ENCODE measurements around the gene TNS3. TPM values are rescaled to one million over a fixed set of nuclear protein-coding genes. Genes with fewer than 3 reads are reported as not detected.

Gene TNS3
- total RNA-seq, 1 donor from 2014 or later: 452 TPM

GRCh38 chr7:47572939-47573757, 8.8 kb downstream of the TNS3 start:
- Mint-ChIP-seq H3K4me3 (peak overlapping the region; percentile 31), H3K27me3 (ENCODE audit: low read depth) (no peaks in the 10 kb centered on the region), H3K4me1 (peaks cover 89% of the 10 kb centered on the region), H3K9me3 (no peaks in the 10 kb centered on the region), H3K36me3 (peaks cover 8% of the 10 kb centered on the region), H3K27ac (peak overlapping the region; percentile 97)
- DNase-seq (ENCODE audit: low spot score in 2 of 2, unreplicated experiment in 2 of 2): no peak
- no peak for TF ChIP-seq CTCF (IDR thresholded peaks at IDR 0.05; ENCODE audit: unreplicated experiment)

- Mint-ChIP-seq H3K36me3 (peaks cover 9% of the 10 kb centered on the region), H3K4me3 (peak overlapping the region; percentile 34), H3K27me3 (ENCODE audit: low read depth) (no peaks in the 10 kb centered on the region), H3K27ac (peak overlapping the region; percentile 97), H3K4me1 (peaks cover 84% of the 10 kb centered on the region), H3K9me3 (no peaks in the 10 kb centered on the region)
- DNase-seq (ENCODE audit: low spot score in 2 of 2, unreplicated experiment in 2 of 2): no peak
- TF ChIP-seq CTCF (IDR thresholded peaks at IDR 0.05; ENCODE audit: unreplicated experiment): no peak
These were observed 9.8 kb downstream of the TNS3 start for GRCh38 chr7:47572094-47572445.

GRCh38 chr7:47571331-47572093, 10.4 kb downstream of the TNS3 start:
- TF ChIP-seq CTCF (IDR thresholded peaks at IDR 0.05; ENCODE audit: unreplicated experiment): no peak
- H3K27me3 Mint-ChIP-seq (ENCODE audit: low read depth): no peaks in the 10 kb centered on the region
- peak overlapping the region; percentile 97 for H3K27ac Mint-ChIP-seq
- DNase-seq (ENCODE audit: low spot score in 2 of 2, unreplicated experiment in 2 of 2): peak; percentile 77 to 82
- H3K36me3 Mint-ChIP-seq: peaks cover 11% of the 10 kb centered on the region
- H3K4me1 Mint-ChIP-seq: peaks cover 81% of the 10 kb centered on the region
- no peaks in the 10 kb centered on the region for H3K9me3 Mint-ChIP-seq
- peak overlapping the region; percentile 51 for H3K4me3 Mint-ChIP-seq

- peaks cover 13% of the 10 kb centered on the region for H3K36me3 Mint-ChIP-seq
- H3K9me3 Mint-ChIP-seq: no peaks in the 10 kb centered on the region
- peaks cover 79% of the 10 kb centered on the region for H3K4me1 Mint-ChIP-seq
- H3K27ac Mint-ChIP-seq: peak overlapping the region; percentile 97
- no peak for DNase-seq (ENCODE audit: low spot score in 2 of 2, unreplicated experiment in 2 of 2)
- no peak for TF ChIP-seq CTCF (IDR thresholded peaks at IDR 0.05; ENCODE audit: unreplicated experiment)
- H3K27me3 Mint-ChIP-seq (ENCODE audit: low read depth): no peaks in the 10 kb centered on the region
- peak overlapping the region; percentile 35 for H3K4me3 Mint-ChIP-seq
These were observed 11.3 kb downstream of the TNS3 start for GRCh38 chr7:47570649-47571050.

- TF ChIP-seq CTCF (IDR thresholded peaks at IDR 0.05; ENCODE audit: unreplicated experiment): no peak
- Mint-ChIP-seq H3K27me3 (ENCODE audit: low read depth) (no peaks in the 10 kb centered on the region), H3K9me3 (no peaks in the 10 kb centered on the region), H3K4me3 (no peak overlapping the region), H3K27ac (peak overlapping the region; percentile 87), H3K4me1 (peaks cover 64% of the 10 kb centered on the region), H3K36me3 (peaks cover 19% of the 10 kb centered on the region)
- no peak for DNase-seq (ENCODE audit: low spot score in 2 of 2, unreplicated experiment in 2 of 2)
These were observed 13.4 kb downstream of the TNS3 start for GRCh38 chr7:47568547-47568946.

All from mesothelial cell of epicardium (in vitro differentiated cells).